ENCODE data around the gene OLIG1.

Gene OLIG1

GRCh38 chr21:33031152-33031911, 38.6 kb upstream of the OLIG1 start:
- DNase-seq (ENCODE audit: low read depth in 2 of 3, low spot score in 2 of 3): no peak

- no peak for DNase-seq (ENCODE audit: low read depth in 2 of 3, low spot score in 2 of 3)
Observed at GRCh38 chr21:33032434-33033047, 37.4 kb upstream of the OLIG1 start.

GRCh38 chr21:33033094-33033951, 36.6 kb upstream of the OLIG1 start:
- no peak for DNase-seq (ENCODE audit: low read depth in 2 of 3, low spot score in 2 of 3)

- no peak for DNase-seq (ENCODE audit: low read depth in 2 of 3, low spot score in 2 of 3)
Observed at GRCh38 chr21:33033961-33034413, 36.0 kb upstream of the OLIG1 start.

DNA sequence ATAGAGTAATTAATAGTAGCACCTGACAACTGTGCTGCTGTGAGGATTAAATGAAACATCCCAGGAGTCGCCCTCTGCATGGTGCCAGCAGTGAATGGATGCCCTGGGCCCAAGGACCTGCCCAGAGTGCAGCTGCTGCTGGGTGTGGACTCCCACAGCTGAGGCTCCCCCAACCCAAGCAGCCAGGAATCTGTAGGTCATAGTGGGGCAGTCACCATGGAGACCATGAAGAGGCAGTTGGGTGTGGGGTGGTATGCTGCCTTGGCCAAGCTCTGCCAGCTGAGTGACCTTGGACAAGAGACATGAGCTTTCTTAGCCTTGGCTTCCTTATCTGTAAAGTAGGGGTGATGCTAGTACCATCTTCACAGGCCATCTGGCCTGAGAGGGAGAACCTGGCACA, 34.8 kb upstream of the OLIG1 start:
- no peak for DNase-seq (ENCODE audit: low read depth in 2 of 3, low spot score in 2 of 3)

DNA sequence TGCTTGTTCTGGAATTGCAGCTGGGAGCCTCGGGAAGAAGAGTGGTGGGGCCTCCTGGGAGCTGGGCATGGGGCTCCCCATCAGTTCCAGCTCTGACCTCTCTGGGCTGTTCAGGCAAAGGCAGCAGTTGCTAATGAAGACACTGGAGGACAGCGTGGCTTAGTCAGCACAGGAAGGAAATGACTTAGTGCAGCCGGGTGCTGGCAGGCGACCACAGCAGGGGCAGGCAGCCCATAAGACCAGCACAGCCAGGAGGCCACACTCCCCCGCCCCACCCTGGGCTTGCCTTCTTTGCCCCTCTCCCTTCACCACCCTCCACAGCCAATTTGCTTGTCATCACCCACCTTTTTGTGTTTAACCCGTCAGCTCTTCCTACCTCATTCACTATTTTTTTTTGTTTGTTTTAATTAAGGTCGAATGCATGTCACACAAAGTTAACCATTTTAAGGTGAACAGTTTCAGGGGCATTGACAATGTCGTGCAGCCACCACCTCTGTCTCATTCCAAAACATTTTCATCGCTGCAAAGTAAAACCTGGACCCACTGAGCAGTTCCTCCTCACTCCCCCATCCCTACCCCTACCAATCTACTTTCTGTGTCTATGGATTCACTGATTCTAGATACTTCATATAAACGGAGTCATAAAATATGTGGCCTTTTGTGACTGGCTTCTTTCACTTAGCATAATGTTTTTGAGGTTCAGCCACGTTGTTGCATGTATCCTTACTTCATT, 33.3 kb upstream of the OLIG1 start:
- no peak for DNase-seq (ENCODE audit: low read depth in 2 of 3, low spot score in 2 of 3)

DNA sequence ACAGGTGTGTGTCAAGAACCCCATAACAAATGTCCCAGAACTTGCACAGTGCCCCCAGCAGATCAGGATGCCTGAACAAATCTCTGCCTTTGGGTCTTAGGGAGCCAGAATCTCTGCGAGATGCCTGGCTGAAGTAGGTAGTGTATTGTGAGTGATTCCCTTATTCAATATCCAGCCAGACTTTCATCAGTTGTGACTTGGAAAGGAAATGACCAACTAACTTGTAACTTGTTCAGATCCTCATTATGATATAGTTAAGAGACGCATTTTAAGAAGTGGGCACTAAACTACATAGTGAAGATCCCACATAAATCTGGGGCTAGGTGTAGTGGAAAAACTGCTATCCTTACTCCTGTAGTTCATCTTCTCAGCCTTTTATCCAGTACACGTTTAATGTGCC, 32.4 kb upstream of the OLIG1 start:
- no peak for DNase-seq (ENCODE audit: low read depth in 2 of 3, low spot score in 2 of 3)

- DNase-seq (ENCODE audit: low read depth in 2 of 3, low spot score in 2 of 3): no peak
Observed at GRCh38 chr21:33039536-33039935, 30.4 kb upstream of the OLIG1 start.

GRCh38 chr21:33040215-33040614, 29.7 kb upstream of the OLIG1 start:
- DNase-seq (ENCODE audit: low read depth in 2 of 3, low spot score in 2 of 3): no peak

DNA sequence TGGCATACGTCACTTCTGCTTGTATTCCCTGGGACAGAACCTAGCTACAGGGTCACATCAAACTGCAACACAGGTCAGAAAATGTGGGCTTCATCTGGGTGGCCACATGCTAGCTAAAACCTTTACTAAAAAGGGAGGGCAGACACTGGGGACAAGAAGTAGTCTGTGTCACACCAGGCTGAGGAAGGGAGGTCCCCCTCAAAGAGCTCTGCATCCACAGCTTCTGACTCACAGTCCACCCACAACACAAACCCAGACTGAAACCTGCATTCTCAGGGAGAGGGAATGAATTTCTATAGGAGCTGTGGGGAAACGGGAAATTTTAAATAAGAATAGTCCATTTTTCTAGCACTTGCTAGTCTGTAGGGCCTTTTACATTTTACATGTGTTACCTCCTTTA, 28.0 kb upstream of the OLIG1 start:
- DNase-seq (ENCODE audit: low read depth in 2 of 3, low spot score in 2 of 3): no peak

DNA sequence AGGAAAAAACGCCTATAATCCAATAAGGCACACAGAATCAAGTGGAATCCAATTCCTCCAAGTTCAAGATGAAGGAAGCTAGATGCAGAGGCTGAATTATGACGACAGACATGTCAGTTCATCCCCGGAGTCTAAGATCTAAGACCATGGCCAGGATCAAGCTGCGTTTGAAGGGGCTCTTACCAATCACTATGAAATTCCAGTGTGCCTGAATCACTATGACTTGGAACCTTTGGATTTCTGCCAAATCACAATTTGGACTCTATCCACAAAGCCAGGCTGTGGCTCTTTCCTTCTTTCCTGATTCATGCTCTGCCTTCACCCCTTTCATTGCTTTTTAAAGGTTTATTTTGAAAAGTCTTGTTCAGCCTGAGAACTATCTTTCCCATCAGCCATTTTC, 27.1 kb upstream of the OLIG1 start:
- no peak for DNase-seq (ENCODE audit: low read depth in 2 of 3, low spot score in 2 of 3)

DNA sequence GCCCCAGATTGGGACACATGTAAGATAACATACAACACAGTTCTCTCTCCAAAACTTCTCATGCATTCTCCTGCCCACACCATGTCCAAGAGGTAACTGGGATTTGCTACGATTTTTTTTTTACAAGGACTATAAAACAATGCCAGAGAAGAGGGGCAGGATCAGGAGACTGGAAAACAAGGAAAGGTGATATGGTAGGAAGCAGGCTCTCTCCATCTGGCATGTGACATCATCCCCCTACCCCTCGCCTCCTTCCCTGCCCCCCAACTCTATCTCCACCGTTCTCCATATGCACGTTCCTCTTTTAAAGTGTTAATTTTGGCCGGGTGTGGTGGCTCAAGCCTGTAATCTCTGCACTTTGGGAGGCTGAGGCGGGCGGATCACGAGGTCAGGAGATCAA, 23.5 kb upstream of the OLIG1 start:
- DNase-seq (ENCODE audit: low read depth in 2 of 3, low spot score in 2 of 3): no peak

DNA sequence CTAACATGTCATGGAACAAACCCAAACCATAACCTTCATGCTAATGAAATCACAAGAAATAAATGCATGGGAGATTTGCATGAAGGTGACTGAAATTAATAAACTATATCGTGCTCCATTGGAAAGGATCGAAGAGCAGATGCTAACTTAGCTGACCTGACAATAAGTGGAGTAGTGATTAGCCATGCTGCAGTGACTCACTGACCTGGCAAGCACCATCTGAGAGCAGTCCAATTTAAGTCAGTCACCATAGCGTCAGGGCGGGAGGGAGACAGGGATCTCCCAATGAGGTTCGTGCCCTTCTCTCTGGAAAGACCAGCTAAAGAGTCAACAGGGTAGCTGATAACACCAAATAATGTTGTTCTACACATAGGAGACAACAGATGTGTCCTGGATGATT, 22.7 kb upstream of the OLIG1 start:
- DNase-seq (ENCODE audit: low read depth in 2 of 3, low spot score in 2 of 3): no peak

DNA sequence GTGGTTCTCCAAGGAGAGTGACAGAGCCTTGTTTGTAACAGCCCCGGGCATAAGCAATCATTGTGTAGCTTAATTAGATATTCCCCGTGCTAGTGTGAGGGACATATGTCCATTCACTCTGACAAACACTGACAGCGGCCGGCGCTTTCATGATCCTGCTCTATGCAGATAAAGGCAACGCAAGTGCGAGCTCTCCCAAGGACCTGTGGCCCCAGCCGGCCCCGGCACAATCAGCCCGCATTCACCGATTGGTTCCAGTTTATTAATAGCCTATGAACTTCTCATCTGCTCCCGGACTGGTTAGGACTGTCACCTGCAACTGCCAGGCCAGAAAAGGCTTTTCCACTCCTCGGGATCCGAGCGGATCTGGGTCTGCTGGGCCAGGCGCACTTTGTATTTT, 18.0 kb upstream of the OLIG1 start:
- no peak for DNase-seq (ENCODE audit: low read depth in 2 of 3, low spot score in 2 of 3)

GRCh38 chr21:33053951-33054350, 16.0 kb upstream of the OLIG1 start:
- no peak for DNase-seq (ENCODE audit: low read depth in 2 of 3, low spot score in 2 of 3)

DNA sequence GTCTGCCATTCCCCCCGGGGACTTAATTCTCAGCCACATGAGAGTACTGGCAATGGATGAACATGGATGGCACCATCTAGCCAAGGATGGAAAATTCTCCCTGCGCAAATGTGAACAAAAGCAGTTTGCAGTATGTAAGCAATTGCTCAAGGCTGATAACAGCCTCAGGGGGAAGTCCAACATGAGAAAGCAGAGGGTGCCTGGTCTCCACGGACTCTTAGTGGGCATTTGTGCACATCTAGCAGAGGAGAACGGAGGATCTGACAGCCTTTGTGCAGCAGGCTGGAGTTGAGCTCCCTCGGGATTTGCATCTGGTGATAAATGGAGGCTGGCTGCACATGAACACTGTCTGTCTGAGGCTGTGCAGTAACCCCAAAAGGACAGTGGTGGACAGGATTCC, 13.9 kb upstream of the OLIG1 start:
- DNase-seq (ENCODE audit: low read depth in 2 of 3, low spot score in 2 of 3): no peak

DNA sequence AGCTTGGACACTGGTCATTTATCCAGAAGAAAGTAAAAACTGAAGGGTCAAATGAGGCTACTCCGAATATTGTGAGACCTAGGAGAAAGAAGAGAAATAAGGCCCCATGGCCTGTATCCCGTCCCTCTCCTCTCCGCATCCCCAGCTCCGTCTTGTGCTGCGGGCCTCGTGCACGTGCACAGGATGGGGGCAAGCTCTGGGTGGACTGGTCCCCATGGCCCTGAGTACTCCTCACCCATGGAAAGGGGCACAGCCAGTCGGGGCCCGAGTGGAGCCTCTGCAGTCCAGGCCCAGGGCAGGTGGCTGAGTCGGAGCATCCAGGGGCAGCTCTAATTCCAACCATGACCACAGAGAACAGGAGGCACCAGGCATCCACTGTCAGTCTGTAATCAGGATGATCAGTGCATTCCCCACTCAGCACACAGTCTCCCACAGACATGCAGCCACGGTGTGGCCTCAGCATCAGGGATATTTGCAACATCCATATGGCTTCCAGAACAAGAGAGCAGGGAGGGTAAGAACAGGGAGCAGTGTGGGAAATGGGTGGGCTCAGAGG, 12.5 kb upstream of the OLIG1 start:
- DNase-seq (ENCODE audit: low read depth in 2 of 3, low spot score in 2 of 3): no peak

DNA sequence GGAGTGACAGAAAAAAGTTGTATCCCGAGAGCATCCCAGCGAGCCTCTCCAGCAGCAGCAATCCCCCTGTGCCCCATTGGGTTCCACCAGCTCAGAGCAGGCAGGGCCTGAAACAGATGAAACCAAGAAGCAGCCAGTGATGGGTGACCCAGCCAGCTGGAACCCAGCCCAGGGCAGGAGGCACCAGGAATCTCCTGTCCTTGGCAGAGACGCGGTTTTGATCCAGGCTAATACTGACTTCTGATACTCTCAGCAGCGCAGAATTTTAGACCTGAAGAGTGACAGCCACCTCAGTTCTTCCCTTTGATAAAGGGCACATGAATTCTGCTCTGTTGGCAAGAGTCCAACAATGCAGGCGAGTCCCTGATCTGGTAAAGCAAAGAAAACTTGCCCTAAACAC, 11.4 kb upstream of the OLIG1 start:
- DNase-seq (ENCODE audit: low read depth in 2 of 3, low spot score in 2 of 3): no peak

GRCh38 chr21:33058957-33059356, 11.0 kb upstream of the OLIG1 start:
- DNase-seq (ENCODE audit: low read depth in 2 of 3, low spot score in 2 of 3): no peak

DNA sequence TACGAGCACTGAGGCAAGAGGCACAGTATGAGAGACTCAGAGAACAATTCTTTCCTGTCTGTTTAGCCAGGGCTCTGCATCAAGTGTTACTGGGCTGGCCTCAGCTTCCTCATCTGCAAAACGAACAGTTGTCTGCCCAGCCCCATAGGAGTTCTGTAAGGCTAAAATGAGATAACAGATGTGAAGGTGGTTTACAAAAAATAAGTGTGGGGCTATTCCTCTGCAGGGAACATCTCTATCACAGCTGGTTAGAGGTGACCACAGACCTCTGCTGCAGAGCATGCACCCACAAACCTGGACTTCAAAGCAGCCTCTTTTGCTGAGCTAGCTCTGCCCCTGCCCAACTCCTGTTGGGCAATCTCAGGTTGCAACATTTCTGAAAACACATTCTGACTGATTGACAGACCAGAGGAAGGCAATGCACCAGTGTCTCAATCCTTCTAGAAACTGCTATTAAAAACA, 10.5 kb upstream of the OLIG1 start:
- DNase-seq (ENCODE audit: low read depth in 2 of 3, low spot score in 2 of 3): no peak

GRCh38 chr21:33061233-33061632, 8.7 kb upstream of the OLIG1 start:
- no peak for DNase-seq (ENCODE audit: low read depth in 2 of 3, low spot score in 2 of 3)
